GM23338 (cell line): ENCODE measurements around the gene SURF1.

Experiments used
- EZH2phosphoT487 ChIP-seq: fragments of 200-600 bp; sonication (generic); IDR thresholded peaks from one replicate; pipeline ENCODE4 v1.8.1; 2018; ENCODE audit warnings: antibody characterized with exemption; ENCODE audit not compliant: unreplicated experiment
- JUNB ChIP-seq: IDR thresholded peaks from one replicate; pipeline ENCODE4 v1.6.1; 2016; ENCODE audit warnings: antibody characterized with exemption; ENCODE audit not compliant: unreplicated experiment
- POLR2AphosphoS5 ChIP-seq: IDR thresholded peaks from 2 replicates; pipeline ENCODE4 v1.6.1; 2016; ENCODE audit warnings: antibody characterized with exemption, low read depth
- TF ChIP-seq, protein P1 (sequence below), 2 experiments: fragments of 200-600 bp in 1 of 2; sonication (generic) in 1 of 2; conservative IDR thresholded peaks; 2 replicates each; pipeline versions ENCODE4 v1.5.1 to v1.6.1; 2016 to 2017; ENCODE audit warnings: antibody characterized with exemption in 2 of 2, low read depth in 2 of 2, mild to moderate bottlenecking in 2 of 2, moderate library complexity in 1 of 2
- TF ChIP-seq, protein P2 (sequence below): IDR thresholded peaks from one replicate; pipeline ENCODE4 v1.6.1; 2018; ENCODE audit warnings: antibody characterized with exemption; ENCODE audit not compliant: unreplicated experiment

DNA sequence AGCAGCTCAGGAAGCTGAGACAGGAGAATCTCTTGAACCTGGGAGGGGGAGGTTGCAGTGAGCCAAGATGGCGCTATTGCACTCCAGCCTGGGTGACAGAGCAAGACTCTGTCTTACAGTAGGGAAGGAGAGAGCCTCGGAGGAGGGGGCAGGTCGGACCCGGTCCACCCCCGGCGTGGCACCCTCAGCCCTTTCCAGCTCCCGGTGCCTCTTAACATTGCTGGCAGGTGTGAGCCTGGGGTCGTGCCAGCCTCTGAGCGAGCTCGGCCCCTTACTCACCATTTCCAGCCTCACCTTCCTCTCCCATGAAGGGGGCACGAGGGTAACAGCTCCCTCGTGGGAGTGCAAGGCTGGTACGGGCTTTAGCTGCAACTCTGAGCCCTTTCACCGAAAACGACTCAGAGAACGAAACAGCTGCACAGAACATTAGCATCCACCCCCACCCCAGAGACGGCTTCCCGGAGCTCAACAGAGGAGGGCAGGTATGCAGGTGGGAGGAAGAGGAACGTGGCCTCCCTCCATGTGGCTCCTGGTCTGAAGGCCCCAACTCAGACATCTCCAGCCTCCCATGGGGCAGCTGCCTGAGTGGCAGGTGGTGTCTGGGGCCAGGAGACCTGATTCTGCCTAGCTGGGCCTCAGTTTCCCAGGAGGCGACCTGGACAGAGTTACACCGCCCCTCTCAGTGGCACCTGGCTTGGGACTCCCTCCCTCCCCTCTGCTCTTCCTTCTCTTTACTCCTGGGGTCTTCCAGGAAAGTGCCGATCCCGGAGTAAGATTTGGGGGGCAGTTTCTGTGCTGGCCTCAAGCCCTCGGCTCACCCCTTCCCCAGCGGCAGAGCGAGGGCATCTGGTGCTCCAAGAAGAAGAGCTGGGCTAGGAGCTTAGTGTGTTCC lies 52.8 kb downstream of the SURF1 start:
- TF ChIP-seq, protein P1, sequence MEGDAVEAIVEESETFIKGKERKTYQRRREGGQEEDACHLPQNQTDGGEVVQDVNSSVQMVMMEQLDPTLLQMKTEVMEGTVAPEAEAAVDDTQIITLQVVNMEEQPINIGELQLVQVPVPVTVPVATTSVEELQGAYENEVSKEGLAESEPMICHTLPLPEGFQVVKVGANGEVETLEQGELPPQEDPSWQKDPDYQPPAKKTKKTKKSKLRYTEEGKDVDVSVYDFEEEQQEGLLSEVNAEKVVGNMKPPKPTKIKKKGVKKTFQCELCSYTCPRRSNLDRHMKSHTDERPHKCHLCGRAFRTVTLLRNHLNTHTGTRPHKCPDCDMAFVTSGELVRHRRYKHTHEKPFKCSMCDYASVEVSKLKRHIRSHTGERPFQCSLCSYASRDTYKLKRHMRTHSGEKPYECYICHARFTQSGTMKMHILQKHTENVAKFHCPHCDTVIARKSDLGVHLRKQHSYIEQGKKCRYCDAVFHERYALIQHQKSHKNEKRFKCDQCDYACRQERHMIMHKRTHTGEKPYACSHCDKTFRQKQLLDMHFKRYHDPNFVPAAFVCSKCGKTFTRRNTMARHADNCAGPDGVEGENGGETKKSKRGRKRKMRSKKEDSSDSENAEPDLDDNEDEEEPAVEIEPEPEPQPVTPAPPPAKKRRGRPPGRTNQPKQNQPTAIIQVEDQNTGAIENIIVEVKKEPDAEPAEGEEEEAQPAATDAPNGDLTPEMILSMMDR (conservative IDR thresholded peaks at IDR 0.05; ENCODE audit: low read depth in 2 of 2), result no peak
- TF ChIP-seq EZH2phosphoT487 (no peak), JUNB (no peak), POLR2AphosphoS5 (no peak)
- TF ChIP-seq, protein P2, sequence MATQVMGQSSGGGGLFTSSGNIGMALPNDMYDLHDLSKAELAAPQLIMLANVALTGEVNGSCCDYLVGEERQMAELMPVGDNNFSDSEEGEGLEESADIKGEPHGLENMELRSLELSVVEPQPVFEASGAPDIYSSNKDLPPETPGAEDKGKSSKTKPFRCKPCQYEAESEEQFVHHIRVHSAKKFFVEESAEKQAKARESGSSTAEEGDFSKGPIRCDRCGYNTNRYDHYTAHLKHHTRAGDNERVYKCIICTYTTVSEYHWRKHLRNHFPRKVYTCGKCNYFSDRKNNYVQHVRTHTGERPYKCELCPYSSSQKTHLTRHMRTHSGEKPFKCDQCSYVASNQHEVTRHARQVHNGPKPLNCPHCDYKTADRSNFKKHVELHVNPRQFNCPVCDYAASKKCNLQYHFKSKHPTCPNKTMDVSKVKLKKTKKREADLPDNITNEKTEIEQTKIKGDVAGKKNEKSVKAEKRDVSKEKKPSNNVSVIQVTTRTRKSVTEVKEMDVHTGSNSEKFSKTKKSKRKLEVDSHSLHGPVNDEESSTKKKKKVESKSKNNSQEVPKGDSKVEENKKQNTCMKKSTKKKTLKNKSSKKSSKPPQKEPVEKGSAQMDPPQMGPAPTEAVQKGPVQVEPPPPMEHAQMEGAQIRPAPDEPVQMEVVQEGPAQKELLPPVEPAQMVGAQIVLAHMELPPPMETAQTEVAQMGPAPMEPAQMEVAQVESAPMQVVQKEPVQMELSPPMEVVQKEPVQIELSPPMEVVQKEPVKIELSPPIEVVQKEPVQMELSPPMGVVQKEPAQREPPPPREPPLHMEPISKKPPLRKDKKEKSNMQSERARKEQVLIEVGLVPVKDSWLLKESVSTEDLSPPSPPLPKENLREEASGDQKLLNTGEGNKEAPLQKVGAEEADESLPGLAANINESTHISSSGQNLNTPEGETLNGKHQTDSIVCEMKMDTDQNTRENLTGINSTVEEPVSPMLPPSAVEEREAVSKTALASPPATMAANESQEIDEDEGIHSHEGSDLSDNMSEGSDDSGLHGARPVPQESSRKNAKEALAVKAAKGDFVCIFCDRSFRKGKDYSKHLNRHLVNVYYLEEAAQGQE, result no peak
